ENCODE measurements around the gene TTLL11. TPM values are rescaled to one million over a fixed set of nuclear protein-coding genes. Genes with fewer than 3 reads are reported as not detected.

Gene TTLL11
- polyA plus RNA-seq, 3 donors from 2014 or later, result 3.1 to 8.3 (median 5.6) TPM

- DNase-seq, result no peak
- Mint-ChIP-seq H3K4me1 (no peaks in the 10 kb centered on the region), H3K27me3 (ENCODE audit: low read depth in 3 of 3) (peaks cover 1 to 4% (median 2%) of the 10 kb centered on the region in 3 donors), H3K27ac (no peak overlapping the region), H3K4me3 (no peak overlapping the region), H3K36me3 (peaks cover 0 to 5% (median 4%) of the 10 kb centered on the region in 3 donors), H3K9me3 (no peaks in the 10 kb centered on the region)
These were observed 138.5 kb downstream of the TTLL11 start for GRCh38 chr9:121954477-121955140.

GRCh38 chr9:121952611-121953010 lies 140.5 kb downstream of the TTLL11 start:
- Mint-ChIP-seq H3K36me3 (peaks cover 0 to 5% (median 4%) of the 10 kb centered on the region in 3 donors), H3K27me3 (ENCODE audit: low read depth in 3 of 3) (peaks cover 0 to 4% (median 2%) of the 10 kb centered on the region in 3 donors), H3K4me1 (no peaks in the 10 kb centered on the region), H3K4me3 (no peak overlapping the region), H3K9me3 (no peaks in the 10 kb centered on the region), H3K27ac (no peak overlapping the region)
- no peak for DNase-seq

- peaks cover 0 to 4% (median 4%) of the 10 kb centered on the region in 3 donors for H3K27me3 Mint-ChIP-seq (ENCODE audit: low read depth in 3 of 3)
- H3K36me3 Mint-ChIP-seq, result peaks cover 0 to 8% (median 4%) of the 10 kb centered on the region in 3 donors
- H3K9me3 Mint-ChIP-seq, result no peaks in the 10 kb centered on the region
- H3K27ac Mint-ChIP-seq, result no peak overlapping the region
- DNase-seq, result no peak
- no peak overlapping the region for H3K4me3 Mint-ChIP-seq
- H3K4me1 Mint-ChIP-seq, result no peaks in the 10 kb centered on the region
These were observed 142.2 kb downstream of the TTLL11 start for GRCh38 chr9:121950866-121951265.

GRCh38 chr9:121950441-121950840 lies 142.7 kb downstream of the TTLL11 start:
- Mint-ChIP-seq H3K36me3 (peaks cover 0 to 10% (median 4%) of the 10 kb centered on the region in 3 donors), H3K9me3 (no peaks in the 10 kb centered on the region), H3K4me1 (no peaks in the 10 kb centered on the region), H3K4me3 (no peak overlapping the region), H3K27me3 (ENCODE audit: low read depth in 3 of 3) (peaks cover 0 to 4% (median 4%) of the 10 kb centered on the region in 3 donors), H3K27ac (no peak overlapping the region)
- no peak for DNase-seq

GRCh38 chr9:121949766-121950165 lies 143.3 kb downstream of the TTLL11 start:
- no peak for DNase-seq
- Mint-ChIP-seq H3K27ac (no peak overlapping the region), H3K4me3 (no peak overlapping the region), H3K4me1 (no peaks in the 10 kb centered on the region), H3K9me3 (no peaks in the 10 kb centered on the region), H3K36me3 (peaks cover 0 to 10% (median 4%) of the 10 kb centered on the region in 3 donors), H3K27me3 (ENCODE audit: low read depth in 3 of 3) (peaks cover 0 to 4% (median 4%) of the 10 kb centered on the region in 3 donors)

GRCh38 chr9:121949364-121949763 lies 143.7 kb downstream of the TTLL11 start:
- no peak overlapping the region for H3K27ac Mint-ChIP-seq
- peaks cover 0 to 2% (median 2%) of the 10 kb centered on the region in 3 donors for H3K27me3 Mint-ChIP-seq (ENCODE audit: low read depth in 3 of 3)
- DNase-seq, result no peak
- no peak overlapping the region for H3K4me3 Mint-ChIP-seq
- H3K36me3 Mint-ChIP-seq, result peaks cover 0 to 10% (median 4%) of the 10 kb centered on the region in 3 donors
- H3K4me1 Mint-ChIP-seq, result no peaks in the 10 kb centered on the region
- no peaks in the 10 kb centered on the region for H3K9me3 Mint-ChIP-seq

GRCh38 chr9:121947775-121948174 lies 145.3 kb downstream of the TTLL11 start:
- no peaks in the 10 kb centered on the region for H3K9me3 Mint-ChIP-seq

GRCh38 chr9:121946465-121946864 lies 146.6 kb downstream of the TTLL11 start:
- H3K27ac Mint-ChIP-seq, result no peak overlapping the region
- H3K27me3 Mint-ChIP-seq (ENCODE audit: low read depth in 3 of 3), result peaks cover 0 to 2% (median 0%) of the 10 kb centered on the region in 3 donors
- no peak overlapping the region for H3K4me3 Mint-ChIP-seq
- no peaks in the 10 kb centered on the region for H3K4me1 Mint-ChIP-seq
- no peaks in the 10 kb centered on the region for H3K9me3 Mint-ChIP-seq
- DNase-seq, result no peak
- H3K36me3 Mint-ChIP-seq, result peaks cover 0 to 10% (median 0%) of the 10 kb centered on the region in 3 donors

More at GRCh38 chr9:121947775-121948174, 145.3 kb downstream of the TTLL11 start:
- H3K36me3 Mint-ChIP-seq, result peaks cover 0 to 12% (median 2%) of the 10 kb centered on the region in 3 donors
- H3K4me1 Mint-ChIP-seq, result no peaks in the 10 kb centered on the region
- DNase-seq, result no peak
- H3K27ac Mint-ChIP-seq, result no peak overlapping the region
- no peak overlapping the region for H3K4me3 Mint-ChIP-seq
- peaks cover 0 to 2% (median 0%) of the 10 kb centered on the region in 3 donors for H3K27me3 Mint-ChIP-seq (ENCODE audit: low read depth in 3 of 3)

- H3K4me1 Mint-ChIP-seq, result no peaks in the 10 kb centered on the region
- H3K27me3 Mint-ChIP-seq (ENCODE audit: low read depth in 3 of 3), result peaks cover 0 to 2% (median 0%) of the 10 kb centered on the region in 3 donors
- H3K36me3 Mint-ChIP-seq, result peaks cover 0 to 10% (median 0%) of the 10 kb centered on the region in 3 donors
- H3K27ac Mint-ChIP-seq, result no peak overlapping the region
- H3K4me3 Mint-ChIP-seq, result no peak overlapping the region
- H3K9me3 Mint-ChIP-seq, result no peaks in the 10 kb centered on the region
- DNase-seq, result no peak
These were observed 147.3 kb downstream of the TTLL11 start for GRCh38 chr9:121945849-121946248.

GRCh38 chr9:121945281-121945680 lies 147.8 kb downstream of the TTLL11 start:
- no peaks in the 10 kb centered on the region for H3K4me1 Mint-ChIP-seq
- H3K4me3 Mint-ChIP-seq, result no peak overlapping the region
- H3K9me3 Mint-ChIP-seq, result no peaks in the 10 kb centered on the region
- H3K27me3 Mint-ChIP-seq (ENCODE audit: low read depth in 3 of 3), result peaks cover 0 to 2% (median 0%) of the 10 kb centered on the region in 3 donors
- peaks cover 0 to 10% (median 0%) of the 10 kb centered on the region in 3 donors for H3K36me3 Mint-ChIP-seq
- DNase-seq, result no peak
- H3K27ac Mint-ChIP-seq, result no peak overlapping the region

GRCh38 chr9:121944711-121945191 lies 148.4 kb downstream of the TTLL11 start:
- no peak for DNase-seq
- H3K36me3 Mint-ChIP-seq, result peaks cover 0 to 10% (median 0%) of the 10 kb centered on the region in 3 donors
- no peaks in the 10 kb centered on the region for H3K4me1 Mint-ChIP-seq
- H3K9me3 Mint-ChIP-seq, result no peaks in the 10 kb centered on the region
- H3K27ac Mint-ChIP-seq, result no peak overlapping the region
- peaks cover 0 to 2% (median 0%) of the 10 kb centered on the region in 3 donors for H3K27me3 Mint-ChIP-seq (ENCODE audit: low read depth in 3 of 3)
- H3K4me3 Mint-ChIP-seq, result no peak overlapping the region

GRCh38 chr9:121943463-121943862 lies 149.6 kb downstream of the TTLL11 start:
- H3K27me3 Mint-ChIP-seq (ENCODE audit: low read depth in 3 of 3), result peaks cover 0 to 2% (median 0%) of the 10 kb centered on the region in 3 donors
- no peak overlapping the region for H3K4me3 Mint-ChIP-seq
- no peaks in the 10 kb centered on the region for H3K9me3 Mint-ChIP-seq
- no peaks in the 10 kb centered on the region for H3K4me1 Mint-ChIP-seq
- H3K36me3 Mint-ChIP-seq, result peaks cover 0 to 10% (median 0%) of the 10 kb centered on the region in 3 donors
- DNase-seq, result no peak
- no peak overlapping the region for H3K27ac Mint-ChIP-seq

GRCh38 chr9:121942866-121943382 lies 150.2 kb downstream of the TTLL11 start:
- no peak overlapping the region for H3K4me3 Mint-ChIP-seq
- H3K4me1 Mint-ChIP-seq, result no peaks in the 10 kb centered on the region
- H3K36me3 Mint-ChIP-seq, result peaks cover 0 to 10% (median 0%) of the 10 kb centered on the region in 3 donors
- peaks cover 0 to 2% (median 0%) of the 10 kb centered on the region in 3 donors for H3K27me3 Mint-ChIP-seq (ENCODE audit: low read depth in 3 of 3)
- H3K27ac Mint-ChIP-seq, result no peak overlapping the region
- no peak for DNase-seq
- H3K9me3 Mint-ChIP-seq, result no peaks in the 10 kb centered on the region

- Mint-ChIP-seq H3K4me1 (no peaks in the 10 kb centered on the region), H3K27ac (no peak overlapping the region), H3K36me3 (peaks cover 0 to 10% (median 0%) of the 10 kb centered on the region in 3 donors), H3K4me3 (no peak overlapping the region), H3K27me3 (ENCODE audit: low read depth in 3 of 3) (peaks cover 0 to 2% (median 0%) of the 10 kb centered on the region in 3 donors), H3K9me3 (no peaks in the 10 kb centered on the region)
- DNase-seq, result no peak
These were observed 150.8 kb downstream of the TTLL11 start for GRCh38 chr9:121942313-121942712.

Measured in immature natural killer cell (primary cell).